NCI-H146 treated with DMSO at 0.1 percent for 48 hours (cell line): Measurements from ENCODE around the gene PABPN1.
"Not testable (repeated sequence)": the region's sequence is repeated elsewhere in the genome, so short reads cannot be mapped to it uniquely, and the experiment has no call there.

ENCODE experiments used
- DNase-seq: peaks from one replicate; lab custom pipeline; 2025; ENCODE audit not compliant: unreplicated experiment; lab: John Stamatoyannopoulos, UW

PABPN1 gene

GRCh38 chr14:23301288-23301968 lies 19.8 kb upstream of the PABPN1 start:
- DNase-seq: peak; percentile 90

DNA sequence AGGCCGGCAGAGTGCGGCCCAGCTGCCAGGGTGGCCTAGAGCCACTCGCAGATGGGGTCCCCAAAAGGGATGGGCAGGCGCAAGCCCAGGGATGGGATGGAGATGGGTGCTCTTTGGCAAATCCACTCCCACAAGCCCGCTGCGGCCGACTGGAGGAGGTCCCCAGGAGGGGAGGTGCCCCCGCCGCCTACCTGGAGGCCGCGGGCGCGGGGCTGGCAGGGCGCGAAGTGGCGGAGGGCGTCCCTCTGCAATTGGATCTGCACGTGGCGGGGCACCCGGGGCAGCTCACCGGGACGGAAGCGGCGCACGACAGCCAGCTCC lies 19.3 kb upstream of the PABPN1 start:
- DNase-seq: no peak

- peak; percentile 63 for DNase-seq
These were observed 18.7 kb upstream of the PABPN1 start, which contains the start of gene PPP1R3E for GRCh38 chr14:23302290-23303225. PPP1R3E (minus strand) TSS chr14:23302859; CDS start chr14:23302576, 283 bp downstream.

DNA sequence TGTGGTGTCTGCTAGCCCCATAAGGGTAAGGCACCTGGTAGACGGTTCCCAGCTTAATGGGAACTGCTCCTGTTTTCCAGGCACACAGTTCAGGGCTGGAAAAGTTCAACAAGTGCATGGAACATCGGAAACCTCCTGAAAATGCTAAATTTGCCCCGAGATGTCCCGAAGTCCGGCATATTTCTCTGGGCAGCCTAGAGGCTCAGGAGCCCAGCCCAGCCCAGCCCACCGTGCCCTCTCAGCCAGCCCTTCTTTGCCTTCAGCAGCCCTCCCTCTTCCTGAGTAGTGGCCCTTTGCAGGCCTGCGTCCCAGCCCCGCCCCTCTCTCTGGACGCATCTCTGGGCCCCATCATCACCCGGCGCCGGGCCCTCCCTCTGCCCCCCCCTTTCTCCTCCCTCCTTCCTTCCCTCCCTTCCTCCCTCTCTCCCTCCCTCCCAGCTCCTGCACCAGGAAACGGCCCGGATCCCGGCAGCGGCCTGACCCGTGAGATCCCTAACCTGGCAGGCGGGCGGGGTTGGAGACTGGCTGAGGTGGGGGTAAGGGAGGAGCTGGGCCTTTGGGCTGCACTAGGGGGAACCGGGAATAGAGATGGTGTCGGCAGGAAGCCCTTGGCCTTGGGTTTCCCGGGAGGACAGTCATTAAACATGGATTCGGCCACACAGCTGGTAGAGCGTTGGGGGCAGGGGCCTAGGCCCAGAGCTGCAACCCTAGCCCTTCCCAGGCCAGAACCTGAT lies 14.7 kb upstream of the PABPN1 start, which contains the start of gene BCL2L2:
BCL2L2 (plus strand) TSS at position 422 of the 734 bp plus-strand sequence. CDS start 935 bp downstream, outside the sequence.
- peak; percentile 84 for DNase-seq

DNA sequence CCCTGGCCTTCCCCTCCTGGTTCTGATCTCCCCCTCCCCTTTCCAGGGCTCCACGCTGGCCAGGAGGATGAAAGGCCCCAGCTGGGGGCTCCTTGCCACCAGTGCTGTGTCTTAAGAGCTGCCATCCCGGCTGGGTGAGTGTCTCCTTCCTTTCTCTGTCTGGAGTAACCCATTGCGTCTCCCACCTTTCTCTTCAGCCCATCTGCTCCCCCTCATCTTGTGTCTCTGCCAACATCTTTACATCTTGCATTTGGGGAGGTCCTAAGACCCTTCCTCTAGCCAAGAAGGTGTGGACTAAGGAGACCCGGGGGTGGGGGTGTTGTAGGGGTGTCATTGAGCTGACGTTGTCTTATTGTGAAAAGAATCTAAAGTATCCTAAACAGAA lies 14.1 kb upstream of the PABPN1 start:
- DNase-seq: no peak

- DNase-seq: no peak
These were observed 13.3 kb upstream of the PABPN1 start for GRCh38 chr14:23307687-23308644.

DNA sequence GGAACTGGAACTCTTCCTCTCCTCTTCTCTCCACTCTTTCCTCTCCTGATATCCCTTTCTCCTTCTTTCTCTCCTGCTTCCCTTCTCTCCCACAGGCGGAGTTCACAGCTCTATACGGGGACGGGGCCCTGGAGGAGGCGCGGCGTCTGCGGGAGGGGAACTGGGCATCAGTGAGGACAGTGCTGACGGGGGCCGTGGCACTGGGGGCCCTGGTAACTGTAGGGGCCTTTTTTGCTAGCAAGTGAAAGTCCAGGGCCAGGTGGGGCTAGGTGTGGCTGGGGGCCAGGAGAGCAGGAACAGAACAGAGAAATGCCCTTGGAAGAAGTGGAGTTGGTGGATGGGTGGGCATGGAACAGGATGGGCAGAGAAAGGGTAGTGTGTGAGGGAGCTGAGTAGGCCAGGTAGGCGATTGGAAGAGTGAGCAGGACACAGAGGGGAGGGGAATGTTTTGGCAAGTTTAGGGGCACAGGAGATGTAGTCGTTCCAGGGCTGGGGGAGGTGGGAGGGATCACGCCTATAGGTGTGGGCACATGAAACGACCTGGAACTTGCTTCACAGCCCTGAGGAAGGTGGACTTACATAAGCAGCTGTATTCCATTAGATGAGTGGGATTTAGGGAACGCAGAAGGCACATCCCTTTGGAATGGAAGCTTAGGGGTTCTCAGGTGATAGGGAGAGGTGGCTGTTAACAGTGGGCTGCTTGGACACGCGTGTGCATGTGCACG lies 12.4 kb upstream of the PABPN1 start:
- no peak for DNase-seq

GRCh38 chr14:23310546-23310945 lies 10.7 kb upstream of the PABPN1 start:
- DNase-seq: no peak

DNA sequence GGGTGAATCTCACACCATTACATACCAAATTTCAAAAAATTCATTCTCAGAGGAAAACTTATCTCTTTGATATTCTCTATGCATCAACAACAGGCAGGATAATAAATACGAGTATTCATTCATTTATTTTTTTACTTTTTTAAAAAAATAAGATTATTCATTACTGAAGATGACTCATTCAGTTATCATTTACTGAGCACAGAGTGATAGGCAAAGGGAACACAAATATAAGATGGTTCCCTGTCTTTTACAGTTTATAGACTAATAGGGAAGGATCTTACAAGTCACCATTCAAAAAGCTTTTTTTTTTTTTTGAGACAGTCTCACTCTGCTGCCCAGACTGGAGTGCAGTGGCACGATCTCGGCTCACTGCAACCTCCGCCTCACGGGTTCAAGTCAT lies 5.0 kb upstream of the PABPN1 start:
- no peak for DNase-seq

- no peak for DNase-seq
These were observed 1.3 kb upstream of the PABPN1 start for GRCh38 chr14:23319746-23320583.

GRCh38 chr14:23321572-23322547 lies 603 bp downstream of the PABPN1 start:
- DNase-seq: peak; percentile 20

DNA sequence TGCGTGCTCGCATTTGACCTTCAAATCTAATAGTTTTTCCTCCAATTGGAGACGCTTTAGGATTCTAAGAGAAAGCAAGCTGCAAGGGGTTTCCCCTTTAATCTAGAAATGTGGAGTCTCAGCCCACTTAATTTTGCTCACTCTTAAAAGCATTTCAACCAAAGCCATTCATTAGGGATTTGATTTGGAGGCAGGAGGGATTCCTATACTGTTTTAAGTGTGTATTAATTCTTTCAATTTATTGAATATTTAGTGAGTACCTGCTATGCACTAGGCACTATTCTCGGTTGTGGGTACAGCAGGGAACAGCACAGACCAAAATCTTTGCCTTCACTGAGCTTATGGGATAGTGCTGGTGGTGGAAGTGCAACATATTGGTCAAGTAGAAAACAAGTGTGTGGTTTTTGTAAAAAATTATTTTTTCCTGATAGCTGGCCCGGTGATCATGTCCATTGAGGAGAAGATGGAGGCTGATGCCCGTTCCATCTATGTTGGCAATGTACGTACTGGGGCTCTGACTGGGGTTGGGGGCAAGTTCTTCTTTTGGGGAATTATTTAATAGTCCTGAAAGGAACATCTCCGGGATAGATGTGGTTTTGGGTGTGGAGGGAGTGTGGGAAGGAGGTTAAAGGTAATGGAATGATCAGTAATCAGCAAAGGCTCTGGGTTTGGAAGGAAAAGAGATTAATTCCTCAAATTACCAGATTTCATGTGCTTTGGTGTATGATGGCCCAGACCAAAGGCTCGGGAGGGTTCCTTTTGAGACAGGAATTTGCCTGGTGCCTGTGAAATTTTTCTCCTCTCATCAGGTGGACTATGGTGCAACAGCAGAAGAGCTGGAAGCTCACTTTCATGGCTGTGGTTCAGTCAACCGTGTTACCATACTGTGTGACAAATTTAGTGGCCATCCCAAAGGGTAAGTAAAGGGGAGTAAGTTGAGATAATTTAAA lies 1.6 kb downstream of the PABPN1 start:
- DNase-seq: no peak

DNA sequence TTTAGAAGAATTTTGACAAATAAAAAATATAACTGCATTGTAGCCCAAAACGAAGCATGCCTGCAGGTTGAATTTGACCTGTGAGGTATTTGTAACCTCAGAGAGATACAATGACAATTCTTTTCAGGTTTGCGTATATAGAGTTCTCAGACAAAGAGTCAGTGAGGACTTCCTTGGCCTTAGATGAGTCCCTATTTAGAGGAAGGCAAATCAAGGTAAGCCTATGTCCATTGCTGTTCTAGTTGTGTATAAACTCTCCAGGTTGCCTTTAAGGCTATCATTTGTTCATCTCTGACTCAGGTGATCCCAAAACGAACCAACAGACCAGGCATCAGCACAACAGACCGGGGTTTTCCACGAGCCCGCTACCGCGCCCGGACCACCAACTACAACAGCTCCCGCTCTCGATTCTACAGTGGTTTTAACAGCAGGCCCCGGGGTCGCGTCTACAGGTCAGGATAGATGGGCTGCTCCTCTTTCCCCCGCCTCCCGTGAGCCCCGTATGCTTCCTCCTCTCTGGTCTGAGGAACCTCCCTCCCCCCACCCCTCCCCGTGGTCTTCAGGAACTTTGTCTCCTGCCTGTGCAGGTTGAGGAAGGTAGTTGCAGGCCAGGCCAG lies 2.7 kb downstream of the PABPN1 start:
- no peak for DNase-seq

DNA sequence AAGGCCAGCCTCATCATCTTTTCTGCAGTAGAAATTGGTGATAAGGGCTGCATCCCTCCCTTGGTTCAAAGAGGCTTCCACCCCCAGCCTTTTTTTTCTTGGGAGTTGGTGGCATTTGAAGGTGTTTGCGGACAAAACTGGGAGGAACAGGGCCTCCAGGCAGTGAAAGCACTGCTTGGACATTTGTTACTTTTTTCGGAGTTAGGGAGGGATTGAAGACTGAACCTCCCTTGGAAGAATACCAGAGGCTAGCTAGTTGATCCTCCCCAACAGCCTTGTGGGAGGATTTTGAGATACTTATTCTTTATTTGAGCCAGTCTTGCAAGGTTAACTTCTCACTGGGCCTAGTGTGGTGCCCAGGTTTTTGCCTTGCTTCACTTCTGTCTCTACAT lies 3.2 kb downstream of the PABPN1 start:
- DNase-seq: no peak

GRCh38 chr14:23324993-23325392 lies 3.7 kb downstream of the PABPN1 start:
- DNase-seq: no peak

DNA sequence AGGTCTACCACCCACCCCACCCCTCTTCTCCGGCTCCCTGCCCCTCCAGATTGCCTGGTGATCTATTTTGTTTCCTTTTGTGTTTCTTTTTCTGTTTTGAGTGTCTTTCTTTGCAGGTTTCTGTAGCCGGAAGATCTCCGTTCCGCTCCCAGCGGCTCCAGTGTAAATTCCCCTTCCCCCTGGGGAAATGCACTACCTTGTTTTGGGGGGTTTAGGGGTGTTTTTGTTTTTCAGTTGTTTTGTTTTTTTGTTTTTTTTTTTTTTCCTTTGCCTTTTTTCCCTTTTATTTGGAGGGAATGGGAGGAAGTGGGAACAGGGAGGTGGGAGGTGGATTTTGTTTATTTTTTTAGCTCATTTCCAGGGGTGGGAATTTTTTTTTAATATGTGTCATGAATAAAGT lies 4.5 kb downstream of the PABPN1 start:
- not testable (repeated sequence) for DNase-seq
